HEK293 (cell line): Measurements from ENCODE around the gene OR6B2.

Experiments used
- CTCF ChIA-PET: fragments of 350-600 bp; formaldehyde crosslinking; extraction: SDS; loops from one replicate; lab custom pipeline; 2021; ENCODE audit warnings: antibody characterized with exemption; lab: Yijun Ruan, JAX
- POLR2A ChIA-PET: fragments of 300-600 bp; formaldehyde crosslinking; extraction: SDS; loops from one replicate; lab custom pipeline; 2020; ENCODE audit warnings: antibody characterized with exemption, inconsistent platforms; lab: Yijun Ruan, JAX
- H3K27ac ChIP-seq: fragments of 200-500 bp; sonication (Bioruptor generic); 2 replicates; pipeline ENCODE4 v1.5.1; 2014; ENCODE audit warnings: low read depth, low read length, control low read depth, inconsistent platforms; ENCODE audit errors: extremely low read depth
- H3K36me3 ChIP-seq, 2 experiments: fragments of 200-500 bp in 1 of 2; sonication (Bioruptor generic) in 1 of 2; 1 replicate in 1 of 2; 2 replicates in 1 of 2; pipeline ENCODE4 v1.5.1; 2014 to 2017; ENCODE audit warnings: inconsistent platforms in 2 of 2, low read length in 2 of 2; ENCODE audit not compliant: control insufficient read depth in 2 of 2, insufficient read depth in 1 of 2
- H3K4me1 ChIP-seq: fragments of 200-500 bp; sonication (Bioruptor generic); 2 replicates; pipeline ENCODE4 v1.5.1; 2014; ENCODE audit warnings: mild to moderate bottlenecking, low read length, inconsistent platforms; ENCODE audit not compliant: control insufficient read depth, insufficient read depth
- H3K4me3 ChIP-seq: 2 replicates; pipeline ENCODE4 v1.5.1; 2011; ENCODE audit warnings: low read depth, mild to moderate bottlenecking, control low read depth, low read length, moderate library complexity
- H3K9me3 ChIP-seq: fragments of 200-500 bp; sonication (Bioruptor generic); 2 replicates; pipeline ENCODE4 v1.5.1; 2014; ENCODE audit warnings: low read depth, low read length, inconsistent platforms; ENCODE audit not compliant: control insufficient read depth, insufficient read depth
- CTCF ChIP-seq: fragments of 450-650 bp; formaldehyde crosslinking; IDR thresholded peaks from 2 replicates; pipeline ENCODE4 v1.5.1; 2016; ENCODE audit warnings: missing biosample characterization, missing genetic modification characterization
- OSR2 ChIP-seq: fragments of 450-650 bp; formaldehyde crosslinking; IDR thresholded peaks from 2 replicates; pipeline ENCODE4 v1.5.1; 2016; ENCODE audit warnings: missing biosample characterization, missing genetic modification characterization
- SETDB1 ChIP-seq: IDR thresholded peaks from one replicate; pipeline ENCODE4 v1.6.1; 2017; ENCODE audit warnings: mild to moderate bottlenecking, low read length, moderate library complexity, mixed read lengths; ENCODE audit not compliant: insufficient read length
- SP3 ChIP-seq: fragments of 450-650 bp; formaldehyde crosslinking; IDR thresholded peaks from 2 replicates; pipeline ENCODE4 v1.5.1; 2016; ENCODE audit warnings: missing biosample characterization, missing genetic modification characterization
- ZBTB26 ChIP-seq: fragments of 450-650 bp; formaldehyde crosslinking; optimal IDR thresholded peaks from 2 replicates; pipeline ENCODE3; 2016; ENCODE audit warnings: missing biosample characterization, mild to moderate bottlenecking, missing genetic modification characterization
- ZEB2 ChIP-seq: fragments of 450-650 bp; formaldehyde crosslinking; IDR thresholded peaks from 2 replicates; pipeline ENCODE4 v1.5.1; 2016; ENCODE audit warnings: missing biosample characterization, missing genetic modification characterization
- ZIC2 ChIP-seq: fragments of 450-650 bp; formaldehyde crosslinking; IDR thresholded peaks from 2 replicates; pipeline ENCODE4 v1.5.1; 2016; ENCODE audit warnings: missing biosample characterization, missing genetic modification characterization
- ZNF132 ChIP-seq: fragments of 450-650 bp; formaldehyde crosslinking; IDR thresholded peaks from 2 replicates; pipeline ENCODE4 v1.5.1; 2017; ENCODE audit warnings: missing biosample characterization, missing genetic modification characterization, borderline replicate concordance
- ZNF23 ChIP-seq: fragments of 450-650 bp; formaldehyde crosslinking; IDR thresholded peaks from 2 replicates; pipeline ENCODE4 v1.5.1; 2016; ENCODE audit warnings: missing biosample characterization, missing genetic modification characterization, borderline replicate concordance
- ZNF280D ChIP-seq: fragments of 450-650 bp; formaldehyde crosslinking; IDR thresholded peaks from 2 replicates; pipeline ENCODE4 v1.5.1; 2016; ENCODE audit warnings: missing biosample characterization, missing genetic modification characterization
- ZNF571 ChIP-seq: fragments of 450-650 bp; formaldehyde crosslinking; IDR thresholded peaks from 2 replicates; pipeline ENCODE4 v1.5.0; 2017; ENCODE audit warnings: missing biosample characterization, missing genetic modification characterization
- ZNF580 ChIP-seq: fragments of 450-650 bp; formaldehyde crosslinking; IDR thresholded peaks from 2 replicates; pipeline ENCODE4 v1.5.1; 2016; ENCODE audit warnings: missing biosample characterization, missing genetic modification characterization
- ZNF585B ChIP-seq: fragments of 450-650 bp; formaldehyde crosslinking; IDR thresholded peaks from 2 replicates; pipeline ENCODE4 v1.5.1; 2016; ENCODE audit warnings: missing biosample characterization, missing genetic modification characterization
- ZNF645 ChIP-seq: fragments of 450-650 bp; formaldehyde crosslinking; IDR thresholded peaks from 2 replicates; pipeline ENCODE4; 2016; ENCODE audit warnings: missing biosample characterization, missing genetic modification characterization
- ZNF660 ChIP-seq: fragments of 450-650 bp; IDR thresholded peaks from 2 replicates; pipeline ENCODE4 v1.5.1; 2018; ENCODE audit warnings: missing biosample characterization, mild to moderate bottlenecking, missing genetic modification characterization
- ZNF837 ChIP-seq: fragments of 450-650 bp; formaldehyde crosslinking; IDR thresholded peaks from 2 replicates; pipeline ENCODE4 v1.5.1; 2016; ENCODE audit warnings: missing biosample characterization, missing genetic modification characterization

The OR6B2 gene

GRCh38 chr2:240030379-240031094, at the start of gene OR6B2:
Gene OR6B2 (minus strand): TSS chr2:240030429. CDS start chr2:240030429, 0 bp downstream.
- CTCF ChIA-PET: no interaction called here
- Histone ChIP-seq H3K27ac (no peak within 1 kb of the TSS), H3K9me3 (no peaks in the 10 kb centered on the region), H3K4me1 (no peaks in the 10 kb centered on the region), H3K4me3 (no peak within 1 kb of the TSS), H3K36me3 (no peaks in the 10 kb centered on the region)
- POLR2A ChIA-PET: no interaction called here
- TF ChIP-seq CTCF (tag by site-specific recombination): no peak
- no peak for TF ChIP-seq ZNF585B (tag by site-specific recombination)
- TF ChIP-seq OSR2 (tag by site-specific recombination): no peak
- no peak for TF ChIP-seq SETDB1
- TF ChIP-seq SP3: no peak
- no peak for TF ChIP-seq ZNF23
- TF ChIP-seq ZNF580 (tag by site-specific recombination): no peak

- H3K27ac ChIP-seq: no peak overlapping the region
- no peak for TF ChIP-seq ZNF645 (tag by site-specific recombination)
- no peak for TF ChIP-seq ZIC2 (tag by site-specific recombination)
- no peak for TF ChIP-seq ZNF837 (tag by site-specific recombination)
- no peak for TF ChIP-seq ZNF571 (tag by site-specific recombination)
- TF ChIP-seq ZNF132: no peak
- TF ChIP-seq, all 188 proteins: peak for 0
- Histone ChIP-seq H3K9me3 (no peaks in the 10 kb centered on the region), H3K4me3 (no peak overlapping the region), H3K36me3 (no peaks in the 10 kb centered on the region), H3K4me1 (no peaks in the 10 kb centered on the region)
- ChIA-PET POLR2A (no interaction called here), CTCF (interaction anchor here (0.6 kb wide), 2 partner anchors 26 to 81 kb away, joined by 3 to 4 read pairs; no protein-coding TSS in a partner anchor)
Observed at GRCh38 chr2:240078631-240079030, 48.4 kb upstream of the OR6B2 start.

- ChIA-PET CTCF (no interaction called here), POLR2A (no interaction called here)
- Histone ChIP-seq H3K4me3 (no peak overlapping the region), H3K4me1 (no peaks in the 10 kb centered on the region), H3K9me3 (no peaks in the 10 kb centered on the region), H3K27ac (no peak overlapping the region), H3K36me3 (no peaks in the 10 kb centered on the region)
- 0 out of 2 replicates have a peak, but pooled peaks have one; percentile 83 for TF ChIP-seq ZNF280D (tag by site-specific recombination)
- TF ChIP-seq SETDB1: peak; percentile 85
- no peak for TF ChIP-seq ZNF660 (tag by site-specific recombination)
- TF ChIP-seq ZEB2 (tag by site-specific recombination): no peak
- TF ChIP-seq ZBTB26 (tag by site-specific recombination): no peak
- TF ChIP-seq, all 188 proteins: peak for 2
Observed at GRCh38 chr2:240077442-240077841, 47.2 kb upstream of the OR6B2 start.
